ENCODE data around the gene ACVR2B.

ACVR2B gene

DNA sequence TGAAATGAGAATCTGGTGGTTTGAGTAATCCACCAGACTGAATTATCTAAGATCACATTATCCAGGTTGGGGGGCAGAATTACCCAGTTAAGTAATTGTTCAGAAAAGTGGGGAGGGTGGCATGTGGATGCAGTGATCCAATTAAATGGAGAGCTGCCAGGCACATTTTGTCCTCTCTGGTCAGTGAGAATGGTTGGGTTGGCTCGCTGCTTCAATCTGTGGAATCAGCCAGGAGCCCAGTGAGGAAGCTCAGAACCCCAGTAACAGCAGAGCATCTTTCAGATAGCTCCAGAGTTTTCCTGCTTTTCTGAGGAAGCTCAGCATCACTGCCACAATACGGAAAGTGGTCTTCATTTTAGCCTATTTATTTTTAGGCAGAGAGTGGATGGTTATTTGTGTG is 36.1 kb downstream of the ACVR2B start:
- no peak for DNase-seq

DNA sequence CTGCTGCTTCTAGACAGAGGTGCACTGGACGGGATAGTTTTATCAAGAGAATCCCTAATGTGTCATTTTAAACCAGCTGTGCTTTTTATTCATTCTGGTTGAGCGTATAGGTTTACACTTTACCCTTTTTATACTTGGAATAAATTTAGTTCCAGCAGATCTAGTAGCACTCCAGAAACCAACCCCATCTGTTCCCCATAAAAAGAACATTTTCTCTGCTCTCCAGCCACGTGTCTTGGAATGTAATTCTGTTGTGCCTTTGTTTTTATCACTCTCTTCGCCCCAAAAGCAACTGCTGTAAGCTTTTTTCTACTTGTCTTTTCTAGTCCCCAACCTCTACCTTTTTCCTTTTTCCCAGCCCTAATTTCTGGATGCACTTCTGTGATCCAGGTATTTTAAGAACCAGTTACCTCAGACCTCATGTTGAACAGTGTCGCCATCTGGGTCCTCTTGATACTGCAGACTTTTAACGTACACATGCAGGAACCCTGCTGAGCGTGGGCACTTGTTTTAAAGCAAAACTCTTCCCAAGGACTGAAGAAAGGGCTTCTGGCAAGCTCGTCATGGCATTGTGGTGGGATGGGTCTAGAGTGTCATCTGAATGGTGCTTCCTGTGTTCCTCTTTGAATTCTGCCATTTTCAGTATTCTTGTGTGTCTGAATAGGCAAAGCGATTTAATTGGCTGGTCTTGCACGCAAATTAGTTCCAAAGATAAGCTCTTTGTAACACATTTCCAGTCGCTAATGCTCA is 36.8 kb downstream of the ACVR2B start:
- no peak for DNase-seq

DNA sequence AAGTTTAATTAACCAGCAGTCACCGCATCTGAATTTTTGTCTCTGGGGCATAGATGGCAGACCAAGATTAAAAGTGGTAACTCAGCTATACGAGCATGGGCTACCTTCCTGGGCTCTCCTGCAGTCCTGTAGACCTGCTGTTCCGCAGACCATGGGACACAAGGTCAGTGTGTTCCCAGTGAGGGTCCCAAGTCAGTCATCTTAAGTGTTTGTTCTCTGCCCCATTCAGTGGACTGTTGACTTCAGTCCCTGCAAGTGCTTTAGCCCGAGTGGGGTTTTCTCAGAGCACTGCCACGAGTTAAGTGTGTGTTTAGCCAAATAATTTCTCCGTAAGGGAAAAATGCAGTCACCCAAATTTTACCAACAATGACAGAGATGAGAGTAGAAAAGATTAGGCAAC is 37.5 kb downstream of the ACVR2B start:
- DNase-seq = no peak

DNA sequence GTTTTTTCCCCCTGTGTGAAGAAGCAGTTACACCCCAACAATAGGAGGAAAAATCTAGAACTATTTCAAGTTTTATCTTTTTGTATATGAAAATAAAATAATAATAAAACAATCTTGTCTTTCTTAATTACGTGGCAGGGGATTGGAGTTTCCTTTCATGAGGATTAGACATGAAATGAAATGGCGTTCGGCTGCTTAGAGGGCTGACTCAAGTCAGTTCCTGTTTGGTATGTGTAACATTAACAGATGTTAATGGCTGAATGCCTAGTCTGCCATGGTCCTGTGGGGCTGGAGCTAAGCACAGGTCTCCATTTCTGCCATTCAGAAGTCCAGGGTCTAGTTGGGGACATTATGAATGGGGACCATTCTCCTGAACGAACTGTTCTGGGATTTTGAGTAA is 39.3 kb downstream of the ACVR2B start:
- no peak for DNase-seq

DNA sequence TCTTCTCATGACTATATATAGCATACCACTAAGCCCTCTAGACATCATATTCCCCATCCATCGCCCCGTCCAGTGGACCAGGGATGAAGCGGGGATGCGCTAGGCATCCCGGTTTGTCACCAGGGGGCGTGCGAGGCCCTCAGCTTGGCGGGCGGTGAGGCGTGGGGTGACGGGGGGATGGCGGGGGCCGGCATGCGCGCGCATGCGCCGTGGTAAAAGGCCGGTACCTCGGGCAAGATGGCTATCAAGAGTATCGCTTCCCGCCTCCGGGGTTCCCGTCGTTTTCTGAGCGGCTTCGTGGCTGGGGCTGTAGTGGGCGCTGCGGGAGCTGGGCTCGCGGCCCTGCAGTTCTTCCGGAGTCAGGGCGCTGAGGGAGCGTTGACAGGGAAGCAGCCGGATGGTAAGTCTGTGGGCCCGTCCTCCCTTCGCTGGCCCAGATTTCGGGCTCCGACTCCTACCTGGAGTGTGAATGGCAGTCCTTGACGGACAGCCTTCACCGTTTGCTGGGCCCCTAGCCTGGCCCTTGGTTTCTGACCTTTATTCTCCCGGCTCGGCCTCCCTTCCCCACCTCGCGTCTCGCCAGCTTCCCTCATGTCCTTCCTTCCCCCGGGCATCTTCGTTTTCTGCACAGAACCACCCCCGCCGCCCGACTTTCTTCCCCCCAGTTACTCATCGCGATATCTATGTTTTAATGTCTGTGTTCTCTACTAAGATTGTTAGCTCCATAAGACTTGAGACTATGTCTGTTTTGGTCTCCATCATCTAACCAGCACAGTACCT is 42.6 kb downstream of the ACVR2B start, which contains the start of gene EXOG:
TSS of gene EXOG (plus strand) at position 210 of the 780 bp plus-strand sequence. CDS start at position 238, 28 bp downstream.
- DNase-seq = peak; percentile 90

DNA sequence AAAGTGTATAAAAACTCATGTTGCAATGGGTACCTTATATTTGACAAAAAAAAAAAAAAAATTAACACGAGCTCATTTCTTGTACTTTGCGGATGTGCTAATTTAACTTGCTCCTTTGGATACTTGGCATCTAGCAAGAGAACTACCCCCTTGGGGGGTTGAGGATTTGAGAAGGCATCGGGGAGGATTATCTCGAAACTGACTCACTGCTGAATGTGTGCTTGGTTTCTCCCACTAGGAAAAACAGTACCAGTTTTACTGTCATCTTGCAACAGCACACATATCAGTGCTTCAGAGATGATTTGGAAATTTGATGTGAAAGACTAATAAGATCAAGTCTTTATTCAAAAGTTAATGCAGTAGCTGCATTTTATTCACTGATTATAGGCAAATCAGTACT is 43.3 kb downstream of the ACVR2B start:
- DNase-seq = no peak

DNA sequence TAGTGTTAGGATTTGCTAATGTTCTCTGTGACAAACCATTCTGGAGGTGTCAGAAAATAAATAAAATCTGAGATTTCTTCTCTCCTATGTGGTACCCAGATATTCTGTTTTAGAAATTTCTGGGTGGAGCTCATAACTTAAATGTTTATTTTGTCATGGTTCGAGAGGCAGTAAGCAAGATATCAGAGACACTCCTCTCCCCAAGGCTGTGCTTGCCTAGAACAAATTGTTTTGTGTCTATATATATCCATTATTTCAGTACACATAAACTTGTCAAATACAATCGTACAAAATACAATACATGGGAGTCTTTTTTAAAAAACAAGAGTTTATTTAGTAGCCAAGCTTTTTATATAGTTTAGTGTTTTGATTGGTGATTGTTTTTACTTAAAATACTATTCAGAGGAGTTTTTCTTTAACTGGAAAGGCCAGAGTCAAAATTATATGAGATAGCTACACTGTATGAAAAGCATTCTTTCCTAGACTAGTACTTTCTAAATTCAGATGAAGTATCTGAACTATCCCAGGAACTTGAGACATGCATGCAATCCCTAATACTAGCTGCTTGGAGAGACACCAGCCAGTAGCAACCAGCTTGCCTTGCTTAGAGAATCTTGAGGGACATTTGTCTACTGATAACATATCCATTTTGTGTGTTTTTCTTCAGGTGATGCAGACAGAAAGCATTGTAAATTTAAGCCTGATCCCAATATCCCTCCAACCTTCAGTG is 47.2 kb downstream of the ACVR2B start:
- DNase-seq = no peak

DNA sequence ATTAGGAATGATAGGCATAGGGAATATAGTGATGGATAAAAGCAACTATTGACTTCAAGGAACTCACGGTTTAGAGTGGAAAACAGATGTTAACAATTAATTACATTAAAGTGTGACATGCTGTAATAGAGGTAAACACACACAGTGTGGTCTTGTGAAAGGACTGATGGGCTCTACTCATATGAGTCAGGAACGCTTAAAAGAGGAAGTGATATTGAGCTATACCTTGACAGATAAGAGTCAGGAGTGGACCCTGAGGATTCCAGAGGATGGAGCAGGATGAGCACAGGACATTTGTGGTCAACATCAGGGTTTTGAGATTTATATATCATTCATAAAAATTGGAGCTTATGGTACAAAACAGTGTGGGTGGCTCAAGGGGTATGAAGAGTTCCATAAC is 53.4 kb downstream of the ACVR2B start:
- DNase-seq = no peak

DNA sequence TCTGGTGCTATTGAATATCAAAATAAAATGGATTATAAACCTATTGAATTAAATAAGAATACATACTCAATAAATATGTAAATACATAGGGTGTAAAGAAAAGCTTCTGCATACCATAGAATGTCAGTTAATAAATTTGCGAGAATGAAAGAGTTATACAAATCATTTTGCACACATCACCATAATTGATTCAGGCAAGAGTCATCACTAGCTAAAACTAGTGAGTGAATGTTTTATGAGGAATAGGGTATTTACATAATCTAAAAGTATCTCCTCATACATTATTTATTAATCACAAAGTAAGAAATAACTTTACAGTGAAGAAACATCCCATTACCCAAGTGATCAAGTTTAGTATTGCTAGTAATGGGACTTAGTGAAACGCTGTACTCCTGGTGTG is 56.0 kb downstream of the ACVR2B start:
- DNase-seq = no peak

DNA sequence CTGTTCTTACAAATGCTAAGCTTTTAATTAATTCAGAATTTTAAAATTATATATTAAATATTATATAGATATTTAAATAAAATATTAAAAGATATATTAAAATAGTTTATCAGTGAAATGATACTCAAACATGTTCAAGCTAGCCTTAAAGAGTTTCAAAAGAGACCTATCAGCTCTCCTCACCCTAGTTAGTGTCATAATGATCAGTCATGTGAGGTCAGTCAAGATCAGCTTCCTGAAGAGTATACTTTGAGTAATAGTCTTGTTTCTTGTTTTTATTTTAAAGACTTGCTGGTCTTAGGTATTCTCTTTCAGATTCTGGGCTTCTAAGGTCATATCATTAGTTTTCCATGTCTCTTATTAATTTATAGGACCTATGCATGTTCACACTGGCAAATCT is 56.9 kb downstream of the ACVR2B start:
- no peak for DNase-seq

DNA sequence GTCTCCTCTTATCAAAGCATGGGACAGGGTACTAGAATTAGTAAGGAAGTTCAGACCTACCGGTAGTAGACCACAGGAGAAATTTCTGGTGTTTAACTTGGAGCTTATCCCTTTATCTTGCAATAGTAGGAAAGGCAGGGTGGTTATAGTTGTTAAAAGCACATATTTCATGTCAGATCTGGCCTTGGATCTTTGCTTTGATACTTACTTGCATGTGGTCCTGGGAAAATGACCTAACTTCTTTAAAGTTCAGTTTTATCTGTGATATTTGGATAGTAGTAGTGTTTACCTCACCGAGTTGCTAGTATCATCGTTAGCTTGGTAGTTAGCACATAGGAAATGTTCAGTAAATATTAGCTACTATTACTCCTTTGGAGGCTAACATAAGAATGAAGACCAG is 57.9 kb downstream of the ACVR2B start:
- no peak for DNase-seq

DNA sequence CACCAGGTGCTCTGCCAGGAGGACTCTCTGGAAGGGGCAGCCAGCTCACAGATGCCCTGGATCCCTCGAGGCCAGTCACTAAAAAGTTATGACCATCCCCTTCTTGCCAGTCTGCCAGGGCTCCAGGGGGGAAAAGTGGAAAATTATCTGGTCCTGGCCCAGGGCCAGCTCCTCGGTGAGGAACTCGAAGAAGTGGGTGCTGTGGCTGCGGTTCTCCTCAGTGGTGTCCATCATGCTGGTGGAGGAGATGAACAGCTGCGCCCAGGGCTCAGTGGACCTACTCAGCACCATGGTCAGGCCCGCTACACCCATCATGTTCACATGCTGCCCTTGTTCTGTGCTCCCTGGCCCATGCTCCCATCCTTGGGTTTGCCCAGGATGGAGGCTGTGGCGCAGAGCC is 61.7 kb downstream of the ACVR2B start:
- DNase-seq = no peak

DNA sequence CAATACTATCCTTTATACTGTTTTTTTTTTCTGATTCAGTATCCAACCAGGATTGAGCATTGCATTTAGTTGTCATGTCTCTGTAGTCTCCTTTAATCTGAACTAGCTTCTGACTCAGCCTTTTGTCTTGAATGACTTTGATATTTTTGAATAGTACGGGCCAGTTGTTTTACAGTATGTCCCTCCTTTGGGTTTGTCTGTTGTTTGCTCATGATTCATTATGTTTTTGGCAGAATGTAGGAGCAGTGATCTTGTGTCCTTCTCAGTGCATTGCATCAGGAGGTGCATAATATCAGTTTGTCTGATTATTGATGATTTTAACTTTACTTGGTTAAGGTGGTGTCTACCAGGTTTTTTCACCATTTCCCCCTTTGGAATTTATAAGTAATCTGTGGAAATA is 63.0 kb downstream of the ACVR2B start:
- no peak for DNase-seq

DNA sequence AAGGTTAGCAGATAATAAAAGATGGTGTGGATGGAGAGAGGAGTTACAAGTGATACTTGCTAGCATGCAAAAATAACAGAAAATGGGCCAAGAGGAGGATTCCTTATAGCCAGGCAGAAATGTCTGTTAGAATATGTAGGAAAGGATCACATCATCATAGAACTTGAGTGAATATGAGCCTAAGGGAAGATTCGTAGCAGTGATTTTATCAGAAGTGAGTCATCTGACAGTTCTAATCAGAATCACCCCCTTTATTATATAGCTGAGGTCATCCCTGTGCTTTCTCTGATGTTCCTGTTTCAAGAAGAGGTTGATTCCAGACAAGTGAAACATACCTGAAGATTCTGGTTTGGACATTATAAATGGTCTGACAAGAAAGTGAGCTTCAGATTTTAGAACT is 65.3 kb downstream of the ACVR2B start:
- DNase-seq = no peak

DNA sequence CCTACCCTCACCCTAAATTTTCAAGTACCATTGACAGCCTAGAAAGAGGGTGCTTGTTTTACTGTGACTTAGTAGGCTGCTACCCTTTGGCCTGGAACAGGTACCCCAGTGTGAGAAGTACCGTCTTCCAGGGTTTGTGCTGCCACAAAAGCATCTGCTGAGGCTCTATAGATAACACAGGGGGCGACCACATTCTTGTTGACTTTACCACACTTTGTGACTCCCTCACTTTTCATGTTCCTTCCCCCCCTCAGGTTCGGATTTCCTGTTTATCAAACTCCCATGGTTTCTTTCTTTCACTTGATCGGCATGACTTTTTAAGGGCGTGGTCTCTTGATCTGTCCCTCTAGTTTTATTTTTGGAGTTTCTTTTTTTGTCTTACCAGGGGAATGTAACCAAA is 66.0 kb downstream of the ACVR2B start:
- DNase-seq = no peak

DNA sequence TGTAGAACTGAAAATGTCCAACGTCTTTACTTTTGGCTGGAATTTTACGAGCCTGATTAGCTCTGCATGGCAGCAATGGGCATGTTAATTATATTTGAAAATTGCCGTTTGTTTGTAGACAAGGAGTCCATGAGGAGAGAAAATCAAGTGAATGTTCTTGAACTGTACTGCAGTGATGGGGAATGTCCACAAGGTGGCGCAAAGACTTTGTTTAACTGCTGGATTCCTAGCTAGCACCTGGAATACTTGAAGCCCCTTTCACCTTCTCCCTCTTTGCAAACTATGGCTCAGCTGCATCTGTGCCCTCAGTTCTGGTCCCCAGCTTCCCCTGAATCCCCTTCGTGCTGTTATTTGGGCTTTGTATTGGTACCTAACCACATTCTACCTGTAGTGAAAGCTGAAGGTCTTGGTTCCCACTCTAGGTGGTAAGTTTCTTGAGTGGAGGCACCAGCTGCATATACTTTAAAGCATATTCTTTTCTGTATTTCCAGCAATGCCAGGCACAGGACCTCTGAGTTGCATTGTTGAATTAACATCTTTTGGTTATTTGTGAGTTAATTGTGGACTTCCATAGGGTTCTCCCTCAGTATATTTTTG is 67.8 kb downstream of the ACVR2B start:
- no peak for DNase-seq

DNA sequence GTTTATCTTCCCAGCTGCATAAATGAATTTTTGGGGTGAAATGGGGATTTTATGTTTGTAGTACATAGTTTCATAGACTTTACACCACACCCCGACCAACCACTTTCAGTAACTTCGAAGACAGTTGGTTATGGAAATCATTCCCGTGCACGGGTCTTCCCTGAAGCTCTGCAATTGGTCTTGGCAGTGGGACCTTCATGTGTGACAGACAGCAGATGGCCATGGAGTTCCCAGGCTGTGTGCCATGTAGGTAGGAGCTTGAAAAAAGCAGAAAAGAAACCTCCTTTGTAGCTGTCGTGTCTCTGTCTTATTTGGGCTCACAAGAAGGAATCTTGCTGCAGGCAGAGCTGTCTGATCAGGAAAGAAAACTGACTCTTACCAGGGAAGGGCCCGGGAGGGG is 68.3 kb downstream of the ACVR2B start:
- no peak for DNase-seq

DNA sequence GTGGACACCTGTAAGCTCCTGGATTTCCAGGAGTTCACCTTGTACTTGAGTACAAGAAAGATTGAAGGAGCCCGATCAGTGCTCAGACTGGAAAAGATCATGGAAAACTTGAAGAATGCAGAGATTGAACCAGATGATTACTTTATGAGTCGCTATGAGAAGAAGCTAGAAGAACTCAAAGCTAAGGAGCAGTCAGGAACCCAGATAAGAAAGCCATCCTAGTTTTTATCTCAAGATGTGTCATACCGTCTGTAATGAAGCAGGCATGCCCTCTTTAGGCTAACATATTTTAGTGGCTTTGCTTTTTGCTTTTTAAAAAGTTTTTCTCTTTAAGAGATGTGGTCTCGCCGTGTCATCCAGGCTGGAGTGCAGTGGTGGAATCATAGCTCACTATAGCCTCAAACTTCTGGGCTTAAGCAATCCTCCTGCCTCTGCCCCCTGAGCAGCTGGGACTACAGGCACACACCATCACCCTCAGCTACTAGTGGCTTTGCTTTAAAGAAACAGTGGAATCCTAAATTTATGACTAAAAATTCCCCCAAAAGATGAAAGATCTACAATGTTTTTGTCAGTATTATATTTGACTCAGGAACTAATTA is 70.5 kb downstream of the ACVR2B start:
- DNase-seq = no peak

DNA sequence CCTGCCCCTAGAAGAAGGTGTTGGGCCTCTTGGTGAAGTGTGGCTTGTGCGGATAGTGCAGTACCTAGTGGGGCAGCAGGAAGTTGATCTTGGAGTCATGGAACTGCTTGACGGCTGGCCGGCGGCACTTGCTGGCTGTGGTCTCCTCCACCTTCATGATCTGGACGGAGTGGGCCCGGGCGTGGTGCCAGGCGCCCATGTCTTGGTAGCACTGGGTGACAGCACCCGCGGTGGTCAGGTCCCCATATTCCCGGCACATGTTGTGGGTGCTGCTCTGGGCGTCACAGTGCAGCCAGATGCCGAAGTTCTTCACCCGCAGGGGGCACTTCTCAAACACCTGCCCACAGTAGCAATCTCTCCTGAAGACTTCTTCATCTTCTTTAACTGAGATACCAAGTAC is 73.1 kb downstream of the ACVR2B start:
- DNase-seq = no peak

DNA sequence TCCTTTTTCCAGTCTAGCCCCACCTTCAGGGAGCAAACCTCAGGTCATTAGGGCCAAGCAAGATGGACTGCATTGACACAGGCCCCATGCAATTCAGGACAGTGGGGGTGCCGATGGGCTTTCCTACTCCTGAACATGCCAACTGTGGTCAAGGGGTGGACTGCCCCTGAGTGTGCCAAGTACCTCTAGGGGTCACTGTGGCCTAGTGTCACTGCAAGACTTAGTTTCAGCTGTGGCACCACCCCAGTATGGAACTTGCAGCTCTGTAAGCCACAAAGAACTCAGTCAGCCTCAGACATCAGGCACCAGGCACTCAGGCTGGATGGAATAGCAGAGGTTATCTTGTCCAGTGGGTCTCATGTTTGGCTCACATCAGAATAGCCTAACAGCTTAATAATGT is 74.8 kb downstream of the ACVR2B start:
- no peak for DNase-seq

DNA sequence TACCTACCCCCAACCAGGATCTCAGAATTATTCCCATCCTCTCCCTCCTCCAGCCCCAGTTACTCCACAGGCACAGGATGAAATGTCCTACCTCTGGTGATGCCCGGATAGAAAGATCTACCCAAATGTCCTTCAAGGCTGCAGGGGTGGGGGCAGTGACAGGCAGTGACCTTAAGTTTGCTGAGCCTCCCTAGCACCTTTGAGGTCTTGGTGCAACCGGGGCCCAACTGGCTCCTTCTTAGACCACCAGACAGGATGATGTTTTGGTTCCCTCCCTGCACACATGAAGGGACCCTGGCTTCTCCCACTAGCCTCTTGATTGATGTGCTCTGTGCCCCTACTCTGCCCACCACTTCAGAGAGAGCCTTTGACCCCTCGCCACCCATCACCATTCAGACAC is 78.8 kb downstream of the ACVR2B start:
- DNase-seq = no peak

DNA sequence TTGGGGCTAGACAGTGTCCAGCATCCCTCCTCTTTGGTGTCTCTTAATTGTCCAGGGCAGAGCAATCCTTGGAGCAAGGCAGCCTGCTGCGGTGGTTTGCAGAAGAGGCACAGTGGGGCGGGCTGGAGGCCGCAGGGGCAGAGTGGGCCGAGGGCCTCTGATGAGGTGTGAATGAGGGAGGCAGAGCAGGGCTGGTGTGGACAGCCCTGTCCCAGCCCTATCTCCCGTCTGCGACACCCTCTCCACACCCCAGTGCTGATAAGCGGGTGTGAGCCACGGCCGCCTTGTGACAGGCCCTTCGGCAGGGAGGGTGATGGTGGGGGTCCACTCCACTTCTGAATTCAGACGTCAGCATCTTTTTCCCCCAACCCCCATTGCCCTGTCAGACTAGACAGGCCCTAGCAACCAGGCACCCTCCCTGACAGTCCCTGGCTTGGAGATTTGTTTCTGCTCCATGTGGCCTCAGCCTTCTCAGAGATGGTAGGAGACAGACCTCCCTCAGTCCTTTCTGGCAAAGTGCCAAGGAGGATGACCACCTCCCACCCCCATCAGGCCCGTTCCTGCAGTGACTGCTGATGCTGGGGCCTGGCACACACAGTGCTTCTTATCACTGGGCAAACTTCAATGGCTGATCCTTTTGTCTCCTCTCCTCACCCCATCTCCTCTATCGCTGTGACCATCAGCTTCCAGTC is 79.7 kb downstream of the ACVR2B start:
- no peak for DNase-seq
